Loucy (cell line): ENCODE data around the gene TPM2.

Experiments used
- H2AFZ ChIP-seq: fragments of 200-600 bp; sonication (generic); 2 replicates; pipeline ENCODE4 v1.6.0; 2016; ENCODE audit warnings: antibody characterized with exemption, mild to moderate bottlenecking, low read length, moderate library complexity
- H3F3A ChIP-seq: fragments of 200-600 bp; 2 replicates; pipeline ENCODE4 v1.6.0; 2016; ENCODE audit warnings: antibody characterized with exemption, low read depth, mild to moderate bottlenecking
- H3K27me3 ChIP-seq: fragments of 200-600 bp; sonication (generic); 2 replicates; pipeline ENCODE4 v1.6.1; 2014; ENCODE audit warnings: low read length, mild to moderate bottlenecking; ENCODE audit not compliant: insufficient read depth, poor library complexity, severe bottlenecking
- H3K36me3 ChIP-seq: fragments of 200-600 bp; sonication (generic); 2 replicates; pipeline ENCODE4 v1.6.1; 2016; ENCODE audit warnings: low read length; ENCODE audit not compliant: insufficient read depth
- H3K4me1 ChIP-seq: fragments of 200-600 bp; sonication (generic); 2 replicates; pipeline ENCODE4 v1.5.1; 2014; ENCODE audit warnings: low read length, mild to moderate bottlenecking; ENCODE audit not compliant: insufficient read depth, poor library complexity, severe bottlenecking
- H3K4me2 ChIP-seq: fragments of 200-600 bp; sonication (generic); 2 replicates; pipeline ENCODE4 v1.6.0; 2014; ENCODE audit warnings: antibody characterized with exemption, low read length, low read depth, mild to moderate bottlenecking; ENCODE audit not compliant: poor library complexity, severe bottlenecking
- H3K4me3 ChIP-seq: fragments of 200-600 bp; sonication (generic); 2 replicates; pipeline ENCODE4 v1.5.1; 2014; ENCODE audit warnings: low read length, mild to moderate bottlenecking, mixed read lengths; ENCODE audit not compliant: poor library complexity, severe bottlenecking
- H3K79me2 ChIP-seq: fragments of 200-600 bp; sonication (generic); 2 replicates; pipeline ENCODE4 v1.6.1; 2014; ENCODE audit warnings: low read length; ENCODE audit not compliant: insufficient read depth
- H3K9ac ChIP-seq: fragments of 200-600 bp; sonication (generic); 2 replicates; pipeline ENCODE4 v1.6.0; 2014; ENCODE audit warnings: mild to moderate bottlenecking, low read depth, low read length, moderate library complexity; ENCODE audit not compliant: poor library complexity, severe bottlenecking
- H3K9me2 ChIP-seq: fragments of 200-600 bp; sonication (generic); replicated peaks from 2 replicates; pipeline ENCODE4 v1.6.1; 2016; ENCODE audit warnings: low read depth, low read length, mixed read lengths
- H3K9me3 ChIP-seq: fragments of 200-600 bp; sonication (generic); 2 replicates; pipeline ENCODE4 v1.6.1; 2014; ENCODE audit warnings: mild to moderate bottlenecking, antibody characterized with exemption, low read length, low read depth; ENCODE audit not compliant: insufficient read depth
- H4K20me1 ChIP-seq: fragments of 200-600 bp; sonication (generic); 2 replicates; pipeline ENCODE4 v1.6.0; 2014; ENCODE audit warnings: antibody characterized with exemption, low read length, mild to moderate bottlenecking; ENCODE audit not compliant: insufficient read depth, poor library complexity, severe bottlenecking
- CTCF ChIP-seq: fragments of 200-600 bp; sonication (generic); conservative IDR thresholded peaks from 2 replicates; pipeline ENCODE4 v1.5.1; 2014; ENCODE audit warnings: mild to moderate bottlenecking, antibody characterized with exemption, low read length
- EZH2phosphoT487 ChIP-seq: fragments of 200-600 bp; IDR thresholded peaks from 2 replicates; pipeline ENCODE4 v1.6.1; 2018; ENCODE audit warnings: antibody characterized with exemption, mild to moderate bottlenecking, moderate library complexity, borderline replicate concordance

The TPM2 gene

GRCh38 chr9:35689542-35690293, at the start of gene TPM2:
TPM2 (minus strand) TSS chr9:35689925; CDS start chr9:35689817, 108 bp downstream.
- H2AFZ ChIP-seq: peak within 1 kb of the TSS; percentile 98
- TF ChIP-seq EZH2phosphoT487: no peak
- TF ChIP-seq CTCF: no peak

GRCh38 chr9:35738924-35739323, 49.2 kb upstream of the TPM2 start:
- Histone ChIP-seq H3K36me3 (peaks cover 58% of the 10 kb centered on the region; the same call in 1 of the 2 replicates), H3F3A (no peaks in the 10 kb centered on the region), H3K27me3 (no peaks in the 10 kb centered on the region), H3K9ac (no peak overlapping the region), H3K4me1 (peaks cover 15% of the 10 kb centered on the region), H4K20me1 (peaks cover 12% of the 10 kb centered on the region), H2AFZ (no peak overlapping the region), H3K9me3 (no peaks in the 10 kb centered on the region), H3K4me2 (no peak overlapping the region), H3K4me3 (no peak overlapping the region), H3K79me2 (peaks cover 15% of the 10 kb centered on the region), H3K9me2 (no peaks in the 10 kb centered on the region)
- TF ChIP-seq CTCF: no peak
- TF ChIP-seq EZH2phosphoT487: no peak

More at GRCh38 chr9:35689542-35690293, at the start of gene TPM2:
- Histone ChIP-seq H3K4me1 (peaks cover 8% of the 10 kb centered on the region), H3K79me2 (no peaks in the 10 kb centered on the region), H3K9me3 (no peaks in the 10 kb centered on the region), H3F3A (no peaks in the 10 kb centered on the region), H3K36me3 (no peaks in the 10 kb centered on the region), H3K9ac (peak within 1 kb of the TSS; percentile 91), H3K27me3 (no peaks in the 10 kb centered on the region), H4K20me1 (no peaks in the 10 kb centered on the region), H3K4me3 (peak within 1 kb of the TSS; percentile 88), H3K9me2 (no peaks in the 10 kb centered on the region), H3K4me2 (peak within 1 kb of the TSS; percentile 63)

GRCh38 chr9:35738186-35738585, 48.5 kb upstream of the TPM2 start:
- H3K9me2 ChIP-seq: no peaks in the 10 kb centered on the region
- no peak overlapping the region for H2AFZ ChIP-seq
- peaks cover 17% of the 10 kb centered on the region for H3K4me1 ChIP-seq
- H3K27me3 ChIP-seq: no peaks in the 10 kb centered on the region
- no peaks in the 10 kb centered on the region for H3F3A ChIP-seq
- H3K4me3 ChIP-seq: no peak overlapping the region
- TF ChIP-seq EZH2phosphoT487: no peak
- no peak for TF ChIP-seq CTCF
- H3K4me2 ChIP-seq: no peak overlapping the region
- H3K36me3 ChIP-seq: peaks cover 53% of the 10 kb centered on the region; the same call in 1 of the 2 replicates
- H3K9me3 ChIP-seq: no peaks in the 10 kb centered on the region
- H3K9ac ChIP-seq: no peak overlapping the region
- H4K20me1 ChIP-seq: peaks cover 19% of the 10 kb centered on the region
- H3K79me2 ChIP-seq: peaks cover 17% of the 10 kb centered on the region
